Stimulated activated CD4-positive, alpha-beta T cell treated with anti-CD3 and anti-CD28 coated beads, Interleukin-12 subunit alpha, Interleukin-12 subunit beta, amount 100 ng/mL, for 4 hours (primary cell): ENCODE measurements around the gene VTI1A.

Experiments
- DNase-seq: peaks from one replicate; pipeline ENCODE4 v3.0.0-alpha.2; 2020

The VTI1A gene

GRCh38 chr10:112815269-112816032 lies 368.4 kb downstream of the VTI1A start:
- DNase-seq: no peak

GRCh38 chr10:112816033-112816430 lies 369.0 kb downstream of the VTI1A start:
- DNase-seq: no peak

DNA sequence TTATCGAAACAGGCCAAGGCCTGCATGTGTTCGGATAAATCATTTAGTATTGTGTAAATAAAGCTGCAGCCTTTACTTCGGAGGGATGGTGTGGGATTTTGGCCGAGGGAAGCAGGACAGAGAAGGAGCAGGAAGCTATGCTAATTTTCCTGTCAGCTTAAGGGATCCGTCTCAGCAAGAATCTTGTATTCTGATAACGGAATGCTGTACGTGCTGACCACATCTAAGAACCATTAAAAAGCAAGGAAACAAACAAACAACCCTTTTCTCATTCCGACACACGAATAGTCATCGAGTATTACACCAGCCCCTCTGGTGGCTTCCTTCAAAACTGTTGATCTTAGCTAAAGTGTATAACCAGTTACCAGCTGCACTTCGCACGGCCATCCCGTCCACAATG lies 369.9 kb downstream of the VTI1A start:
- DNase-seq: no peak

GRCh38 chr10:112817981-112818777 lies 371.2 kb downstream of the VTI1A start:
- no peak for DNase-seq

DNA sequence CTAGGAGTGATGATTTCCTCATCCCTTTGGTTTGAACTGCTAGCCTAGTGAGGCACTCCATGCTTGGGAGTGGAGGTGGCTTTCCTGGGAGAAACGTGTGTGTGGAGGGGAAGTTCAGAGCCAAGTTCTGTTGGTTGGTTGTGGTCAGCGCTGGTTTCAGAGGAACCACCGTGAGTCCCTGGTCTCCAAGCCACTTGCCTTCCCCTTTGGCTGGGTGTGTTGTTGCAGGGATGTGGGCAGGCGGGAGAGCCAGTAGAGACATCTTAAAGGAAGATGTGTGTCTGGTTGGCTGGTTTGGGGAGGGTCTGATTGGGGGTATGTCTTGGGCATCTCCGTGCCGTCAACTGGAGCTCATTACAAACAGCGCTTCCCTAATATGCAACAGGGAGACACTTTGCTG lies 372.2 kb downstream of the VTI1A start:
- no peak for DNase-seq

GRCh38 chr10:112820320-112820719 lies 373.3 kb downstream of the VTI1A start:
- no peak for DNase-seq

DNA sequence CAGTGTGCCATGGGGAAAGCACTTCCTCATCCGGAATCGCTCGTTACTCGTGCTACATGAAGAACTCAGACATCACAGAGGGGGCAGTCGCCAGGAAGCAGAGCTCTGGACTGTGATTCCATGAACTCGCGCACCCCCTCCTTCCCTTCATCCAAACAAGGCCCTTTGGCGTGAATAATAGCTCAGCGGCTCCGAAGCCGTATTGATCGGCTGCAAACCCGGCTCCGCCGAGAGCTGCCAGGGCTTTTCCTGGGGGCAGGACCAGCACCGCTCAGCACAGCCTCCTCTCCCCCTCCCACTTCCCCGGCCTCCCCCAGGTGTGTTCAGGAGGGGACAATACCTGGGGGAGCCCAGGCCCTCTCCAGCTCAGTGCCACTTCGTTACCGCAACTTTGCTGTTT lies 374.0 kb downstream of the VTI1A start:
- DNase-seq: no peak

GRCh38 chr10:112821663-112822062 lies 374.6 kb downstream of the VTI1A start:
- no peak for DNase-seq

DNA sequence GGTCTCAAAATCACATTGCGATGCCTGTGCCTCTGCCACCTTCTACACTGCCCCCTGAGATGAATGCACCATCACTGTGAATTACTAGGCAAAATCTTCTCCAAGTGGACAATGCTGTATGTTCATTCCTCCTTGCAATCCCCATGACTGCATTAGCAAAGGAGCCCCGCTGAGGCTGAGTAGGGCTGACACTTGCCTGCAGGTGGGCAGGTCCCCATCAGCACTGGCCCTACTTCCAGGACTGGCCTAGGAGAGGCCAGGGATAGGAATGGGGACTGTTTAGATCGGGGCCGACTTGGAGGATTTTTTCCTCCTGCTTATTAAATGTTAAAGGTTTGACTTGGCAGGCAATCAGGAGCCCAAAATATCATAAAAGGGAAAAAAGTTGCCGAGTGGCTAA lies 376.0 kb downstream of the VTI1A start:
- DNase-seq: no peak

GRCh38 chr10:112823604-112824003 lies 376.6 kb downstream of the VTI1A start:
- no peak for DNase-seq

- DNase-seq: no peak
Observed at GRCh38 chr10:112826018-112826697, 379.1 kb downstream of the VTI1A start.

GRCh38 chr10:112827086-112827485 lies 380.1 kb downstream of the VTI1A start:
- DNase-seq: no peak

GRCh38 chr10:112827951-112828350 lies 380.9 kb downstream of the VTI1A start:
- DNase-seq: no peak

DNA sequence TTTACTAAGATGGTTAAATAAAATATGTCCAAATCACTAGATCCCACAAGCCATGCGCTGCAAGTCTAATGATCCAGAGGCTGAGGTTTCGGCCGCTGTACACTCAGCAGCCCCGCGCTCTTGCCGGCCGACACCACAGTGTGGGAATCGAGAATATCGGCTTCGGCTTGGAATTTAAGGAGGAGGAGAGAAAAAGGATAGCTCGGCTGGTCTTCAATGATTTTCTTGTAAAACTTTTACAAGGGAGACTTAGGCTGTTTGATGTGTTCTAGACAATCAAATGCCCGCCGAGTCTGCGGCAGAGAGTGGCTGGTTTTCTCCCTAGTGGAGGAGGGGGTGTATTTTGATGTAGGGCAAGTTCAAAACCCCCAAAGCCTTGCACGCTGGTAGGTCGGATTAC lies 384.8 kb downstream of the VTI1A start:
- no peak for DNase-seq

- no peak for DNase-seq
Observed at GRCh38 chr10:112832361-112832878, 385.4 kb downstream of the VTI1A start.

DNA sequence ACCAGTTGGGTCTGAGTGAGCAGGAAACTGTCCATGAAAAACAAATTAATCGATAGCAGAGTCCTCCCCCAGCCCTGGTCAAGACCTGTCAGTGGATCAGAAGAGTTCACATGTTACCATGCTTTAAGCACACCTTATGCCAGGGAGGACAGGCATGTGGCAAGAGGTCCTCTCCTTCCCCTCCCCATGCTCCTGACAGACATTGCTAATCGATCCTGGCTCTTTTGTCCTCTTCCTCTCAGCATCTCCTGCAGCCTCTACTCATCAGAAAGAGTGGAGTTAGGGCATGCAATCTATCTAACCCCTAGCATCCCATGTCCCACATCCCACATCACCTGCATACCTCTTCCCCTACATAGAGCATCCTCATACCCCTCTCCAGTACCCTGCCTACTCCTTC lies 385.9 kb downstream of the VTI1A start:
- no peak for DNase-seq

GRCh38 chr10:112834751-112835181 lies 387.8 kb downstream of the VTI1A start:
- DNase-seq: no peak

DNA sequence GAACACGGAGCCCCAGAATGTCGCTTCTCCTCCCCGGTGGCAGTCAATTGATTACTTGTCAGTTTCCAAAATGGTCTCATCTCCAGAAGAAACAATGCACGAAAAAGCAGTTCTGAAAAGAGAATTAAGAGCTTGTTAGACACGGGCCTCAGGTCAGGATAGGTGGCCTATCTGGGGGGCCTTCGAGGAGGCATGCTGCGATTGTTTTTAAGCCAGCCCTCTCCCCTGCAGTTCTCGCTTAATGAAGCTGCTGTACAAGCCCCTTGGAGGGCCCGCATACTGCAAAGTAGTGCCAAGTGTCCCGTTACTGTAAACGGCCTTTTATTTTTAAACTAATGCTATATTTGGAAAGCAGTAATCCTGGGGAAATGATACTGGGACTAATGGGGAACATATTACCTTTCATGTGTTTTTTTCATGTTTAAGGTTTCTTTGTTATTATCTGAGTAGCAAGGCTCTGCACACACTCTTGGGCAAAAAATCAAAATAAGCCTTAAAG lies 388.3 kb downstream of the VTI1A start:
- DNase-seq: no peak

GRCh38 chr10:112835944-112836451 lies 389.0 kb downstream of the VTI1A start:
- no peak for DNase-seq

DNA sequence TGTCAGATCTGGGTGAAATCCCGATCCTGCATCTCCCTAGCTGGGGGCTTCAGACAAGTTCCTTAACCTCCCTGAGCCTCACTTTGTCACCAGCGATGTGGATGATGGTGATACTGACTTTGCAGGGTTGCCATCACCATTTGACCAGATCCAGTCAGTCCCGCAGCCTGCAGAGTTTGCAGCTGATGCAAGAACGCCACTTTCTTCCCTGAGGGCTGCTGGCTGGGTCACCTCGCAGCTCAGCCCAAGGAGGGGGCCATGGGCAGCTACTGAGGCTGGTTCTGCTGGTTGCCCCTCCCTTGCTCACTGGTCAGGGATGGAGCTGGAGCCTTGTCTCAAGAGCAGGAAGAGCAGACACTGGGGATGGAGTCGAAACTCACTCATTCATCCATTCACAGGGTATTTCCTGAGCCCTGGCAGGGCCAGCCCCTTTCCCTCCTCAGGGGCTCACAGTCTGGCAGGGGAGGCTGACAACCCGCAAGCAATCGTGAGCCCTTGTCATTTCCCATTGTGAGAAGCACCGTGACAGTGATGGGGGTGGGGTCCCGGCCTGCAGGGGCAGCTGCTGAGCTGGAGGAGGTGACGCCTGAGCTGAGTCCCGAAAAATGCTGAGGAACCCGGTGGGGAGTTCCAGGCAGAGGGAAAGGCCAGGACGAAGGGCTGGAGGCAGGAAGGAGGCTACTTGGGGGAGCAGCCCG lies 391.9 kb downstream of the VTI1A start:
- no peak for DNase-seq

DNA sequence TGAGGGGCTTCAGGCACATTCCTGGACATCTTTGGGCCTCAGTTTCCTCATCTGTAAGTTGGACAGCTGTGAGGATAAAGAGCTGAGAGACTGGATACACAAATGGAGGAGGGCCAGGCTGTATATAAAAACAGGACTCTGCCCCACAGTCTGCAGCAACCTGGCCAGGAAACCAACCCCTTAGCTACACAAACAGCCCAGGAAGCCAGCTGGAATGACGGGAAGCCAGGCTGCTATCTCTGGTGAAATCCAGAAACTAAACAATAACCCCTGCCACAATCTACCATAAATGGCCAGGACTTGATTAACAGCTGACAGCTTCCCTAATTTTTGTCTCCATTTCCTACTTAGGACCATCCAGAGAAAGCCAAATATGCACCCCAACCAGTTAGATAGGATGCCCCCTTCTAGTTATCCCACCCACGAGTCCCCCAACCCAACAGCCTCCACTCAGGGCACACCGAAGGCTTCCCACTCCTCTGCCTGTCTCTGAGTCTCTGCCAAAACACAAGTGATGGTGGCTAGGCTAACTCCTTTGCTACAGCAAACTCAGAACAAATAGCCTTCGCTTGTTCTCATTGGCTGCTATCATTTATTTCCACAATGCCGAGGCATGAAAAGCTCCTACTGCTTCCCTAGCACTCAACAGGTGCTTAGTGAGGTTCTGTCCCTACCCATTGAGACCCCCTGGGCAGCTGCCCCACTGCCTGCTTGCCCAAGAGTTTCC lies 393.1 kb downstream of the VTI1A start:
- no peak for DNase-seq

GRCh38 chr10:112841549-112841948 lies 394.5 kb downstream of the VTI1A start:
- DNase-seq: no peak
